HCT116 (cell line): Measurements from ENCODE around the gene UBE2L6. TPM values are rescaled to one million over a fixed set of nuclear protein-coding genes. Genes with fewer than 3 reads are reported as not detected.

Experiments used
- ATAC-seq: fragments of 200-7000 bp; cut with Tn5 transposase; 2 replicates; pipeline ENCODE4 v1.9.1; 2020; ENCODE audit warnings: mild to moderate bottlenecking, moderate library complexity
- BruUV-seq: library from RNA; stranded (reverse); fragments of 400-500 nt; replicated peaks from 2 replicates; lab custom pipeline; 2021; lab: Mats Ljungman, UMichigan
- CTCF ChIA-PET: fragments of 300-600 bp; sonication (Branson Sonifier 250); formaldehyde crosslinking; loops from one replicate; lab custom pipeline; 2021; ENCODE audit warnings: antibody characterized with exemption; lab: Charles Lee
- POLR2A ChIA-PET: fragments of 300-600, 350-600 bp; sonication (Branson Sonifier 250); formaldehyde crosslinking; loops from one replicate; lab custom pipeline; 2021; ENCODE audit warnings: antibody characterized with exemption; lab: Charles Lee
- RAD21 ChIA-PET, 2 experiments: fragments of 300-600 bp; sonication (Branson Sonifier 250); formaldehyde crosslinking; loops; one replicate each; lab custom pipeline; 2023; ENCODE audit warnings: low total read pairs in 2 of 2; ENCODE audit not compliant: uncharacterized antibody in 2 of 2, unreplicated experiment in 2 of 2, low non-redundant PET in 1 of 2; lab: Charles Lee
- DNase-seq: peaks from one replicate; pipeline ENCODE4 v3.0.0-alpha.2; 2010; ENCODE audit warnings: low read depth, low spot score
- H2AFZ ChIP-seq: fragments of 200-600 bp; shearing (Covaris generic), sonication (generic); 2 replicates; pipeline ENCODE4 v1.6.1; 2017; ENCODE audit warnings: low read depth, mixed run types, mixed read lengths, antibody characterized with exemption, low read length; ENCODE audit not compliant: poor library complexity, severe bottlenecking
- H3K27ac ChIP-seq: 2 replicates; pipeline ENCODE4 v1.5.1; 2012; ENCODE audit warnings: low read depth, low read length
- H3K27me3 ChIP-seq: fragments of 200-600 bp; sonication (generic); 2 replicates; pipeline ENCODE4 v1.6.1; 2016; ENCODE audit warnings: mixed run types, low read length, mixed read lengths; ENCODE audit not compliant: insufficient read depth
- H3K36me3 ChIP-seq, 2 experiments: fragments of 200-500 bp in 1 of 2; fragments of 200-600 bp in 1 of 2; sonication (Bioruptor generic) in 1 of 2; sonication (generic) in 1 of 2; 2 replicates each; pipeline versions ENCODE4 v1.5.1 to v1.6.1; 2014 to 2016; ENCODE audit warnings: low read length in 2 of 2, inconsistent platforms in 1 of 2, mixed read lengths in 1 of 2, mixed run types in 1 of 2; ENCODE audit not compliant: insufficient read depth in 2 of 2, control insufficient read depth in 1 of 2
- H3K4me1 ChIP-seq, 2 experiments: fragments of 200-600 bp in 1 of 2; sonication (generic) in 1 of 2; 2 replicates each; pipeline versions ENCODE4 v1.5.1 to v1.6.1; 2012 to 2017; ENCODE audit warnings: low read length in 2 of 2, inconsistent platforms in 1 of 2, mild to moderate bottlenecking in 1 of 2, mixed read lengths in 1 of 2, mixed run types in 1 of 2, moderate library complexity in 1 of 2; ENCODE audit not compliant: insufficient read depth in 2 of 2, control insufficient read depth in 1 of 2
- H3K4me2 ChIP-seq: fragments of 200-600 bp; sonication (generic); 2 replicates; pipeline ENCODE4 v1.6.1; 2017; ENCODE audit warnings: mixed run types, low read length, mixed read lengths
- H3K4me3 ChIP-seq, 2 experiments: fragments of 200-600 bp in 1 of 2; sonication (generic) in 1 of 2; replicated peaks in 1 of 2; 2 replicates each; pipeline ENCODE4 v1.5.1; 2011 to 2016; ENCODE audit warnings: low read length in 2 of 2, control low read depth in 1 of 2, low read depth in 1 of 2, mild to moderate bottlenecking in 1 of 2, mixed read lengths in 1 of 2, mixed run types in 1 of 2
- H3K79me2 ChIP-seq: fragments of 200-600 bp; sonication (generic); 2 replicates; pipeline ENCODE4 v1.6.1; 2017; ENCODE audit warnings: mild to moderate bottlenecking, mixed run types, low read length, moderate library complexity, mixed read lengths; ENCODE audit not compliant: insufficient read depth
- H3K9ac ChIP-seq: fragments of 200-600 bp; sonication (generic); 2 replicates; pipeline ENCODE4 v1.6.1; 2016; ENCODE audit warnings: low read length, mixed read lengths
- H3K9me2 ChIP-seq: fragments of 200-600 bp; sonication (generic), shearing (Covaris generic); 2 replicates; pipeline ENCODE4 v1.6.1; 2017; ENCODE audit warnings: mixed run types, mild to moderate bottlenecking, moderate library complexity; ENCODE audit not compliant: insufficient read depth
- H3K9me3 ChIP-seq, 2 experiments: fragments of 200-500 bp in 1 of 2; fragments of 200-600 bp in 1 of 2; sonication (Bioruptor generic) in 1 of 2; sonication (generic) in 1 of 2; 2 replicates each; pipeline ENCODE4 v1.6.1; 2014 to 2017; ENCODE audit warnings: low read length in 2 of 2, mixed read lengths in 2 of 2, inconsistent platforms in 1 of 2, low read depth in 1 of 2, mild to moderate bottlenecking in 1 of 2, mixed run types in 1 of 2, moderate library complexity in 1 of 2; ENCODE audit not compliant: control insufficient read depth in 1 of 2, insufficient read depth in 1 of 2
- H4K20me1 ChIP-seq: fragments of 200-600 bp; sonication (generic), shearing (Covaris generic); 2 replicates; pipeline ENCODE4 v1.6.1; 2017; ENCODE audit warnings: mixed run types, mild to moderate bottlenecking, moderate library complexity; ENCODE audit not compliant: insufficient read depth
- EGR1 ChIP-seq: IDR thresholded peaks from 2 replicates; pipeline ENCODE4 v1.6.1; 2012; ENCODE audit warnings: low read depth
- EZH2phosphoT487 ChIP-seq: fragments of 200-600 bp; IDR thresholded peaks from 2 replicates; pipeline ENCODE4 v1.6.1; 2018; ENCODE audit warnings: antibody characterized with exemption, borderline replicate concordance
- JUND ChIP-seq: IDR thresholded peaks from 2 replicates; pipeline ENCODE4 v1.6.1; 2012
- POLR2AphosphoS5 ChIP-seq: IDR thresholded peaks from 2 replicates; pipeline ENCODE4 v1.6.1; 2011; ENCODE audit warnings: mild to moderate bottlenecking, low read depth, low read length, moderate library complexity
- SIN3A ChIP-seq: IDR thresholded peaks from 2 replicates; pipeline ENCODE4 v1.6.1; 2012; ENCODE audit warnings: low read depth
- YY1 ChIP-seq: IDR thresholded peaks from 2 replicates; pipeline ENCODE4 v1.6.1; 2011; ENCODE audit warnings: low read length, low read depth, moderate library complexity, mild to moderate bottlenecking; ENCODE audit not compliant: insufficient replicate concordance; ENCODE audit errors: extremely low read depth
- ZNF274 ChIP-seq: fragments of 200-500 bp; sonication (Bioruptor generic); IDR thresholded peaks from 2 replicates; pipeline ENCODE4 v1.6.1; 2014; ENCODE audit warnings: mild to moderate bottlenecking, low read depth, low read length, inconsistent platforms
- intact Hi-C: fragments of 100-400 bp; cut with micrococcal nuclease; formaldehyde crosslinking; loops from 2 replicates; pipeline ENCODE4 v1.10.0; 2022
- total RNA-seq: library from RNA; stranded (reverse); gene quantifications from one replicate; pipeline ENCODE4 v1.2.1, GENCODE V29; 2021; ENCODE audit not compliant: unreplicated experiment
- TF ChIP-seq, protein P1 (sequence below): IDR thresholded peaks from 2 replicates; pipeline ENCODE4 v1.6.1; 2012
- TF ChIP-seq, protein P2 (sequence below), 3 experiments: fragments of 200-600 bp in 1 of 3; sonication (generic) in 1 of 3; IDR thresholded peaks in 2 of 3; conservative IDR thresholded peaks in 1 of 3; 2 replicates each; pipeline ENCODE4 v1.5.1; 2012 to 2017; ENCODE audit warnings: low read depth in 2 of 3, low read length in 2 of 3, antibody characterized with exemption in 1 of 3, borderline replicate concordance in 1 of 3, control low read depth in 1 of 3, mild to moderate bottlenecking in 1 of 3, mixed read lengths in 1 of 3, mixed run types in 1 of 3, moderate library complexity in 1 of 3; ENCODE audit not compliant: insufficient read depth in 1 of 3
- TF ChIP-seq, protein P3 (sequence below): IDR thresholded peaks from 2 replicates; pipeline ENCODE4 v1.6.1; 2012; ENCODE audit warnings: low read depth
- TF ChIP-seq, protein P4 (sequence below): IDR thresholded peaks from 2 replicates; pipeline ENCODE4 v1.6.1; 2012

Gene UBE2L6
- total RNA-seq, 1 experiment from 2014 or later, result 24.8 TPM

DNA sequence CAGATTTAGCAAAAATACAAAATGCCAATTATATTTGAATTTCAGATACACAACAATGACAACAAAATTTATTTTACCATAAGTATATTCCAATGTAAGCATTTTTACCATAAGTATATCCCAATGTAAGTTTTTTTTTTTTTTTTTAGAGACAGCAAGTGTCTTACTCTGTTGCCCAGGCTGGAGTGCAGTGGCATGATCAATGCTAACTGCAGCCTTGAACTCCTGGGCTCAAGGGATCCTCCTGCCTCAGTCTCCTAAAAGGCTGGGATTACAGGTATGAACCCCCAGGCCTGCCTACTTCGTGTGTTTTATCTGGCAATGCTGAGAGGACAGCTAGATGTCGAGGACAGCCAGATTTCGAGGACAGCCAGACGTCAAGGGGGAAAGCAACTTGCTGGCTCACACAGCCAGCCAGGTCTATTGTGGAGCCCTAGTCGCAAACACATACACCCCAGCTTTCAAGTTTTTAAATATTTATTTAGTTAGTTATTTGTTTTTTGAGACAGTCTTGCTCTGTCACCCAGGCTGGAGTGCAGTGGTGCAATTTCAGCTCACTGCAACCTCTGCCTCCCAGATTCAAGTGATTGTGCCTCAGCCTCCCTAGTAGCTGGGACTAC is 28.9 kb upstream of the UBE2L6 start:
- ATAC-seq (no peak), DNase-seq (no peak)
- Histone ChIP-seq H3K9me3 (no peaks in the 10 kb centered on the region), H3K4me1 (peaks cover 0 to 6% of the 10 kb centered on the region in 2 experiments; a peak in 1 of 4 replicates), H3K27ac (no peak overlapping the region), H3K9me2 (no peaks in the 10 kb centered on the region), H4K20me1 (no peaks in the 10 kb centered on the region), H3K27me3 (no peaks in the 10 kb centered on the region), H3K9ac (no peak overlapping the region), H3K79me2 (no peaks in the 10 kb centered on the region), H3K4me3 (no peak overlapping the region), H2AFZ (no peak overlapping the region), H3K36me3 (no peaks in the 10 kb centered on the region), H3K4me2 (no peak overlapping the region)
- ChIA-PET CTCF (no interaction called here), RAD21 (no interaction called here), POLR2A (no interaction called here)
- no TSS peak for BruUV-seq
- intact Hi-C loops, result no loop called here
- TF ChIP-seq YY1 (no peak), EGR1 (no peak), POLR2AphosphoS5 (no peak), SIN3A (no peak), ZNF274 (no peak), EZH2phosphoT487 (no peak), JUND (no peak)
- TF ChIP-seq, protein P1, sequence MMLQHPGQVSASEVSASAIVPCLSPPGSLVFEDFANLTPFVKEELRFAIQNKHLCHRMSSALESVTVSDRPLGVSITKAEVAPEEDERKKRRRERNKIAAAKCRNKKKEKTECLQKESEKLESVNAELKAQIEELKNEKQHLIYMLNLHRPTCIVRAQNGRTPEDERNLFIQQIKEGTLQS, result no peak
- TF ChIP-seq, protein P2, sequence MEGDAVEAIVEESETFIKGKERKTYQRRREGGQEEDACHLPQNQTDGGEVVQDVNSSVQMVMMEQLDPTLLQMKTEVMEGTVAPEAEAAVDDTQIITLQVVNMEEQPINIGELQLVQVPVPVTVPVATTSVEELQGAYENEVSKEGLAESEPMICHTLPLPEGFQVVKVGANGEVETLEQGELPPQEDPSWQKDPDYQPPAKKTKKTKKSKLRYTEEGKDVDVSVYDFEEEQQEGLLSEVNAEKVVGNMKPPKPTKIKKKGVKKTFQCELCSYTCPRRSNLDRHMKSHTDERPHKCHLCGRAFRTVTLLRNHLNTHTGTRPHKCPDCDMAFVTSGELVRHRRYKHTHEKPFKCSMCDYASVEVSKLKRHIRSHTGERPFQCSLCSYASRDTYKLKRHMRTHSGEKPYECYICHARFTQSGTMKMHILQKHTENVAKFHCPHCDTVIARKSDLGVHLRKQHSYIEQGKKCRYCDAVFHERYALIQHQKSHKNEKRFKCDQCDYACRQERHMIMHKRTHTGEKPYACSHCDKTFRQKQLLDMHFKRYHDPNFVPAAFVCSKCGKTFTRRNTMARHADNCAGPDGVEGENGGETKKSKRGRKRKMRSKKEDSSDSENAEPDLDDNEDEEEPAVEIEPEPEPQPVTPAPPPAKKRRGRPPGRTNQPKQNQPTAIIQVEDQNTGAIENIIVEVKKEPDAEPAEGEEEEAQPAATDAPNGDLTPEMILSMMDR (IDR thresholded peaks at IDR 0.05 in 2 of 3, conservative IDR thresholded peaks at IDR 0.05 in 1 of 3; ENCODE audit: borderline replicate concordance in 1 of 3, insufficient read depth in 1 of 3, low read depth in 2 of 3, low read length in 2 of 3), result no peak
- TF ChIP-seq, protein P3, sequence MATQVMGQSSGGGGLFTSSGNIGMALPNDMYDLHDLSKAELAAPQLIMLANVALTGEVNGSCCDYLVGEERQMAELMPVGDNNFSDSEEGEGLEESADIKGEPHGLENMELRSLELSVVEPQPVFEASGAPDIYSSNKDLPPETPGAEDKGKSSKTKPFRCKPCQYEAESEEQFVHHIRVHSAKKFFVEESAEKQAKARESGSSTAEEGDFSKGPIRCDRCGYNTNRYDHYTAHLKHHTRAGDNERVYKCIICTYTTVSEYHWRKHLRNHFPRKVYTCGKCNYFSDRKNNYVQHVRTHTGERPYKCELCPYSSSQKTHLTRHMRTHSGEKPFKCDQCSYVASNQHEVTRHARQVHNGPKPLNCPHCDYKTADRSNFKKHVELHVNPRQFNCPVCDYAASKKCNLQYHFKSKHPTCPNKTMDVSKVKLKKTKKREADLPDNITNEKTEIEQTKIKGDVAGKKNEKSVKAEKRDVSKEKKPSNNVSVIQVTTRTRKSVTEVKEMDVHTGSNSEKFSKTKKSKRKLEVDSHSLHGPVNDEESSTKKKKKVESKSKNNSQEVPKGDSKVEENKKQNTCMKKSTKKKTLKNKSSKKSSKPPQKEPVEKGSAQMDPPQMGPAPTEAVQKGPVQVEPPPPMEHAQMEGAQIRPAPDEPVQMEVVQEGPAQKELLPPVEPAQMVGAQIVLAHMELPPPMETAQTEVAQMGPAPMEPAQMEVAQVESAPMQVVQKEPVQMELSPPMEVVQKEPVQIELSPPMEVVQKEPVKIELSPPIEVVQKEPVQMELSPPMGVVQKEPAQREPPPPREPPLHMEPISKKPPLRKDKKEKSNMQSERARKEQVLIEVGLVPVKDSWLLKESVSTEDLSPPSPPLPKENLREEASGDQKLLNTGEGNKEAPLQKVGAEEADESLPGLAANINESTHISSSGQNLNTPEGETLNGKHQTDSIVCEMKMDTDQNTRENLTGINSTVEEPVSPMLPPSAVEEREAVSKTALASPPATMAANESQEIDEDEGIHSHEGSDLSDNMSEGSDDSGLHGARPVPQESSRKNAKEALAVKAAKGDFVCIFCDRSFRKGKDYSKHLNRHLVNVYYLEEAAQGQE, result no peak
- TF ChIP-seq, protein P4, sequence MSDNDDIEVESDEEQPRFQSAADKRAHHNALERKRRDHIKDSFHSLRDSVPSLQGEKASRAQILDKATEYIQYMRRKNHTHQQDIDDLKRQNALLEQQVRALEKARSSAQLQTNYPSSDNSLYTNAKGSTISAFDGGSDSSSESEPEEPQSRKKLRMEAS, result no peak
